ENCODE data around the gene TC2N. TPM values are rescaled to one million over a fixed set of nuclear protein-coding genes. Genes with fewer than 3 reads are reported as not detected.

The TC2N gene
- polyA plus RNA-seq, 6 donors from 2014 or later, result 0.60 to 16.6 (median 7.4) TPM

DNA sequence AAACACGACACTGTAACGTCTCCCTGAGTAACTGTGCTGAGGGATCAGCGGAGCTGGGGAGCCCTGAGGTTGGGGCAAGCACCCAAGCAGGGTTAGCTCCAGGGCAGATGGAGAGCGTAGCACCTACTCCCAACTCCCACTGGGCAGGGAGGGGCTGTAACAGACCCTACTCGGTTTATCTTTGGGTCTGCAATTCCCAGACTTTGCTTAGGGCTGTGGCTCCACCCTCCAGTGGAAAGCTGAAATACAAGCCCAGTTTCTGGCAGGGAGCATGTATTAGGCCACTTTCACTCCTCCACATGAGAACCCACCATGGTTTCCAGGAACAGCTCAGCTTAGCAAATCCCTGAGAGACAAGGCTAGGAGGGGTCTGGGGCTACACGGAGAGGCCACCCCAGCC is 17.3 kb upstream of the TC2N start:
- DNase-seq, result no peak
- no peaks in the 10 kb centered on the region for H3K27me3 Mint-ChIP-seq
- H3K27ac Mint-ChIP-seq, result no peak overlapping the region
- H3K36me3 Mint-ChIP-seq, result no peaks in the 10 kb centered on the region
- H3K4me3 Mint-ChIP-seq, result no peak overlapping the region
- ATAC-seq (ENCODE audit: low read depth in 2 of 2), result no peak
- peaks cover 0 to 3% (median 0%) of the 10 kb centered on the region in 3 donors for H3K4me1 Mint-ChIP-seq
- peaks cover 0 to 1% (median 0%) of the 10 kb centered on the region in 7 donors for H3K9me3 Mint-ChIP-seq

DNA sequence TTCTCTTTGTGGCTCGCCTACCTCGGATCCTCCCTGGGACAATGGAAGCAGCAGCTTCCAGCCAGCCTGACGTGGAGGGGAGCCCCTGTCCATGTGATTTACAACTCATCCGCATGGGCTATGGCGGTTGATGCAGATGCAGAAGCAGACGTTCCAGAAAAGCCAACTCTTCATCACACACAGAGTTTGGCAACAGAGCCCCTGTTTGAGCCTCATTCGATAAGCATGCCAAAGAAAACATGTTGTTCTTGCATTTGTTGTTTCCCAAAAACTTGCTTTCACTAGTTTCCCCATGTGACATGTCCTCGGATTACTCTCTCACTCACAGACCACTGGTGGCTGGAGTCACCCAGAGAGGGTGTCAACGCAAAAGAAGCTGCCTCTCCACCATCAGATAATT is 16.4 kb upstream of the TC2N start:
- no peak overlapping the region for H3K4me3 Mint-ChIP-seq
- ATAC-seq (ENCODE audit: low read depth in 2 of 2), result no peak

DNA sequence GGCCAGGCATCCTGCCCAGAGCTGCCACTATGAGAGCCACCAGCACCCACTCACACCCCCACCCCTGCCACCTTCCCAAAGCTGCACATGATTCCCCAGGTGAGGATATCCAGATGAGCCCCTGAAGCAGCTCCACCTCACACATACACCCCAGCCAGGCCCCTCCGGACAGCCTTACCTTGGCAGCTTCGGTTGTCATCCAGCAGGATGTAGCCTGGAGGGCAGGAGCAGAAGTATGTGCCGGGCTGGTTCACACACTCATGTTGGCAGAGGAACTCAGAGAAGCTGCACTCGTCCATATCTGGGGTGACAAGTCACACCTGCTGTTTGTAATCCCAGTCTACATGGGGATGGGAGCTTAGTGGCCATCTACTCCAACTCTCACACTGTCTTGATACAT is 15.4 kb upstream of the TC2N start:
- Mint-ChIP-seq H3K36me3 (no peaks in the 10 kb centered on the region), H3K27me3 (no peaks in the 10 kb centered on the region), H3K4me3 (peak overlapping the region in 1 of 8 donors; percentile 45), H3K4me1 (peaks cover 1 to 4% (median 3%) of the 10 kb centered on the region in 3 donors), H3K9me3 (peaks cover 0 to 1% (median 0%) of the 10 kb centered on the region in 7 donors), H3K27ac (no peak overlapping the region)
- ATAC-seq (ENCODE audit: low read depth in 2 of 2) (no peak), DNase-seq (no peak)

More for the DNA sequence above, 16.4 kb upstream of the TC2N start:
- H3K9me3 Mint-ChIP-seq, result peaks cover 0 to 1% (median 0%) of the 10 kb centered on the region in 7 donors
- no peaks in the 10 kb centered on the region for H3K27me3 Mint-ChIP-seq
- H3K27ac Mint-ChIP-seq, result no peak overlapping the region
- H3K36me3 Mint-ChIP-seq, result no peaks in the 10 kb centered on the region
- peaks cover 0 to 3% (median 0%) of the 10 kb centered on the region in 3 donors for H3K4me1 Mint-ChIP-seq
- no peak for DNase-seq

- peaks cover 5 to 9% (median 7%) of the 10 kb centered on the region in 3 donors for H3K4me1 Mint-ChIP-seq
- H3K27ac Mint-ChIP-seq, result no peak overlapping the region
- ATAC-seq (ENCODE audit: low read depth in 2 of 2) (no peak), DNase-seq (no peak)
- no peaks in the 10 kb centered on the region for H3K36me3 Mint-ChIP-seq
- no peak overlapping the region for H3K4me3 Mint-ChIP-seq
- peaks cover 0 to 1% (median 0%) of the 10 kb centered on the region in 7 donors for H3K9me3 Mint-ChIP-seq
- H3K27me3 Mint-ChIP-seq, result no peaks in the 10 kb centered on the region
These were observed 15.0 kb upstream of the TC2N start for GRCh38 chr14:91882369-91882768.

DNA sequence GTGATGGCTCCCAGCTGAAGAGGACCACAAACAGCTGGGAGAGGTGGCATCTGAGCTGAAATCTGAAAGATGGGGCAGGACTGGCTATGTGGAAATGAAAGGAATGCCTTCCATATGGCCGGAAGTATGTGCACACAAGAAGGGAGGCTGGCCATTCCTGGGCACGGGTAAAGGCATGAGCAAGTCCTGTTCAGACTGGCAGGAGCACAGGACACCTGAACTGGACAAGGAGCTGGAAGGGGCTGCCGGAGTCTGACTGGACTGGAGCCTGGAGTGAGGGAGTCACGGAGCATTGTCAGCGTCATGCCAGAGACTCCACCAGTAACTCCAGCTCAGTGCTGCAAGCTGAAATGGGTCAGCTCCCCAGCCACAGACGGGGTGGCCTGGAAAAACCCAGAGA is 11.9 kb upstream of the TC2N start:
- Mint-ChIP-seq H3K27ac (no peak overlapping the region), H3K27me3 (no peaks in the 10 kb centered on the region), H3K4me3 (no peak overlapping the region), H3K4me1 (peaks cover 16 to 24% (median 23%) of the 10 kb centered on the region in 3 donors), H3K9me3 (peaks cover 0 to 1% (median 0%) of the 10 kb centered on the region in 7 donors), H3K36me3 (no peaks in the 10 kb centered on the region)
- DNase-seq, result no peak
- no peak for ATAC-seq (ENCODE audit: low read depth in 2 of 2)

GRCh38 chr14:91878274-91878673 is 10.9 kb upstream of the TC2N start:
- Mint-ChIP-seq H3K9me3 (peaks cover 0 to 1% (median 0%) of the 10 kb centered on the region in 7 donors), H3K4me3 (no peak overlapping the region), H3K27me3 (no peaks in the 10 kb centered on the region), H3K4me1 (peaks cover 25 to 33% (median 32%) of the 10 kb centered on the region in 3 donors), H3K27ac (peak overlapping the region in 1 of 6 donors; percentile 37), H3K36me3 (no peaks in the 10 kb centered on the region)
- DNase-seq (no peak), ATAC-seq (ENCODE audit: low read depth in 2 of 2) (no peak)

DNA sequence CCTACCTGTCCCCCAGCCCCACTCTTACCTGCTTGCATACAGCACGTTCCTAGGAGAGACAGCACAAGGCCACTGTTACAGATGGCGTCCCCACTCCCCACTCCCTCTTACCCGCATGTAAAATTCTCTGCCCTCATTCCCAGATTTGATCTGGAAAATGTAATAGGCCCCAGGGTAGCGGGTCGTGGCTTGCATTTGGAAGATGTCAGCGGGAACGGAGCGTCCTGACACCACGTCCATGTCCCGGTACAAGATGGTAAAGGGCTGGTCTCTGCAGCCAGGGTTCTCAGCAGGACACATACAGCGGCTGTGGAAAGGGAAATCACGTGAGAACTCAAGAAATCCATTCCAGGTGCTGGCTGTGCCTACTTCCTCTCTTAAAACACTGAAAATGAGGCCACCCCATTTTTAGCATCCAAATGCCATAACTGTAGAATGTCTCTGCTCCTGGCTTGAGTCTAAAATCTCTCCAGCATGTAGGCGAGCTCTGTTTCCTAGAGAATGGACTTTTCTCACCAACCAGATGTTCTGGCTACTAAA is 10.1 kb upstream of the TC2N start:
- H3K36me3 Mint-ChIP-seq, result no peaks in the 10 kb centered on the region
- H3K4me1 Mint-ChIP-seq, result peaks cover 29 to 42% (median 40%) of the 10 kb centered on the region in 3 donors
- H3K27ac Mint-ChIP-seq, result peak overlapping the region in 1 of 6 donors; percentile 37
- no peak overlapping the region for H3K4me3 Mint-ChIP-seq
- no peaks in the 10 kb centered on the region for H3K27me3 Mint-ChIP-seq
- ATAC-seq (ENCODE audit: low read depth in 2 of 2) (no peak), DNase-seq (no peak)
- peaks cover 0 to 1% (median 0%) of the 10 kb centered on the region in 7 donors for H3K9me3 Mint-ChIP-seq

GRCh38 chr14:91876492-91876891 is 9.2 kb upstream of the TC2N start:
- Mint-ChIP-seq H3K4me3 (no peak overlapping the region), H3K27me3 (no peaks in the 10 kb centered on the region), H3K36me3 (no peaks in the 10 kb centered on the region), H3K4me1 (peaks cover 35 to 50% (median 49%) of the 10 kb centered on the region in 3 donors), H3K9me3 (peaks cover 0 to 1% (median 0%) of the 10 kb centered on the region in 7 donors), H3K27ac (peak overlapping the region in 2 of 6 donors; percentile 67 to 81)
- DNase-seq (no peak), ATAC-seq (ENCODE audit: low read depth in 2 of 2) (no peak)

GRCh38 chr14:91875525-91876286 is 8.4 kb upstream of the TC2N start:
- no peak for DNase-seq
- H3K36me3 Mint-ChIP-seq, result no peaks in the 10 kb centered on the region
- peaks cover 35 to 58% (median 49%) of the 10 kb centered on the region in 3 donors for H3K4me1 Mint-ChIP-seq
- no peaks in the 10 kb centered on the region for H3K27me3 Mint-ChIP-seq
- no peaks in the 10 kb centered on the region for H3K9me3 Mint-ChIP-seq
- H3K4me3 Mint-ChIP-seq, result peak overlapping the region in 1 of 8 donors; percentile 26
- peak overlapping the region in 2 of 6 donors; percentile 85 to 89 for H3K27ac Mint-ChIP-seq
- no peak for ATAC-seq (ENCODE audit: low read depth in 2 of 2)

DNA sequence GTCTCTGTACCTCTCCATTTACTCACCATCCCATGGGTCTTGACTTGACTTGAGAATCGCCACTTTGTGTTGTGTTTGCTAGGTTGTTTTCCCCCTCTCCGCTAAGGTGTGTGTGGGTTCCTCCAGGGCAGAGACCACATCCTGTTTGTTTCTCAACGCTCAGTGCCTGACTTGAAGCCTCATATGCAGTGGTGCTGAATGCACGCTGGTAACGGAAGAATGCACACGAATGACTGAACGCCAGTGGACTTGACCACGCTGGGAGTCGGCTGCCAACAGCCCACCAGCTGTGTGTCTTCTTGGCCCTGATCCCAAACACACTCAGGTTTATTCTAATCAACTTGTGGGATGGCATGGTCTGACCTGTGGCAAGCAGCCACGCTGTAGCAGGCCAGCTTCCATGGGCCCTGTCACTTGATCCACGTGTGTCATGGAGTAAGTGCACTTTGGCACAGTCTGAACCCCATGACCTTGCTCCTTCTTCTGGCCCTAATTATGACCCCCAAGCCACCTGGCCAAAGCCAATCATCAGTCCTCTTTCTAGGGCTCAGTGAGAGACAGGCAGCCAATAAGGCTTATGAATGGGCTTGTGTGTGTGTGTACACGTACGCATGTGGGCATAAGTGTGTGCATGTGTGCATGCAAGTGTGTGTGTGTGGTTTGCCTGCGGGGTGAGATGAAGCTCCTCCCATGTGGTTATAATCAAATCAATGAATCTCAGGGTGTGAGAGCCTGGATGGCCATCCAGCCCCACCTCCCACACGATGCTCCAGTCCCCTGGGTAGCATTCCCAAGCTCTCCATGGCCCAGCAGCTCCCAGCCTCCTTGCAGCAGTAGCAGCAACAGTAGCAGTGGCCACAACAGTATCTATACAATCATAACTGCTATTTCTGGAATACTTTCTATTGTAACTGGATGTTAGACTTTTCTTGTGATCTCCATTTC is 6.4 kb upstream of the TC2N start:
- Mint-ChIP-seq H3K9me3 (no peaks in the 10 kb centered on the region), H3K4me1 (peaks cover 46 to 72% (median 62%) of the 10 kb centered on the region in 3 donors), H3K27me3 (no peaks in the 10 kb centered on the region), H3K27ac (peak overlapping the region in 4 of 6 donors; percentile 6 to 81 (median 30)), H3K4me3 (peak overlapping the region; percentile 36 to 92 (median 78)), H3K36me3 (no peaks in the 10 kb centered on the region)
- DNase-seq, result peak; percentile 27
- peak; percentile 81 to 85 for ATAC-seq (ENCODE audit: low read depth in 2 of 2)

- ATAC-seq (ENCODE audit: low read depth in 2 of 2) (peak; percentile 48 to 51), DNase-seq (peak; percentile 14)
- Mint-ChIP-seq H3K4me3 (peak overlapping the region; percentile 36 to 92 (median 78)), H3K36me3 (no peaks in the 10 kb centered on the region), H3K4me1 (peaks cover 45 to 71% (median 59%) of the 10 kb centered on the region in 3 donors), H3K27ac (peak overlapping the region; percentile 24 to 88 (median 62)), H3K9me3 (no peaks in the 10 kb centered on the region), H3K27me3 (no peaks in the 10 kb centered on the region)
These were observed 5.5 kb upstream of the TC2N start for GRCh38 chr14:91872517-91873470.

DNA sequence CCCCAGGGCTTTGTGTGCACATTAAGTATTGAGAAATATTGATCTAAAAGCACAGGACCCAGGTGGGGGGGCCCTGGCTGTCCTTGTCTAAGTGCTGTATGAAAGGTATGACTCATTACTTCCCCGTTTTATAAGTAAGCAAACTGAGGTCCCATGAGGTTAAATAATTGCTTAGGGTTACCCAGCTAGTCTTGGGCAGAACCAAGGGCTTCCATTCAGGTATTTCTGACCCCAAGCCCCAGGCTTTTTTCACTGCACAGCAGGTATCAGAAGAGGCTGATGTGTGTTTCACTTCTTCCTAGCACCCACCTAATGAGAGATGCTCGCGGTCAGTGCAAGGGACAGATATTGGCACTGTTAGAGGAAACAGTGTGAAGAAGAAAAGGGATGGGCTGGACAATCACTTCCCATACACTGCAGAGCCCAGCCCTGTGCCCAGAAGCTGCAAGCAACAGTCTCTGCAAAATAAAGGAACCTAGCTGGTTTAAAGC is 4.7 kb upstream of the TC2N start:
- Mint-ChIP-seq H3K36me3 (no peaks in the 10 kb centered on the region), H3K4me1 (peaks cover 43 to 70% (median 58%) of the 10 kb centered on the region in 3 donors), H3K27ac (peak overlapping the region in 5 of 6 donors; percentile 29 to 88 (median 39)), H3K27me3 (no peaks in the 10 kb centered on the region), H3K9me3 (peaks cover 0 to 1% (median 0%) of the 10 kb centered on the region in 7 donors), H3K4me3 (peak overlapping the region; percentile 26 to 92 (median 66))
- DNase-seq, result peak; percentile 7
- ATAC-seq (ENCODE audit: low read depth in 2 of 2), result peak; percentile 20 to 24
